SK-N-SH (cell line): ENCODE measurements around the gene MYLK. TPM values are rescaled to one million over a fixed set of nuclear protein-coding genes. Genes with fewer than 3 reads are reported as not detected.

Source experiments
- CTCF ChIA-PET: fragments of 300-600, 350-600 bp; formaldehyde crosslinking; extraction: SDS; loops from one replicate; lab custom pipeline; 2021; lab: Yijun Ruan, JAX
- POLR2A ChIA-PET: fragments of 350-600 bp; sonication (Branson Sonifier 250); formaldehyde crosslinking; extraction: SDS; loops from one replicate; lab custom pipeline; 2020; ENCODE audit warnings: antibody characterized with exemption, inconsistent platforms; lab: Yijun Ruan, JAX
- DNase-seq: peaks from one replicate; pipeline ENCODE4 v3.0.0; 2012
- H2AFZ ChIP-seq: fragments of 200-600 bp; sonication (generic); 2 replicates; pipeline ENCODE4 v1.8.1; 2016; ENCODE audit warnings: antibody characterized with exemption, mild to moderate bottlenecking, low read depth
- H3F3A ChIP-seq: fragments of 200-600 bp; sonication (generic); replicated peaks from 2 replicates; pipeline ENCODE3; 2016; ENCODE audit warnings: antibody characterized with exemption, mild to moderate bottlenecking; ENCODE audit not compliant: insufficient read depth
- H3K27ac ChIP-seq, 2 experiments: fragments of 200-500 bp in 1 of 2; fragments of 200-600 bp in 1 of 2; sonication (Bioruptor generic) in 1 of 2; sonication (generic), shearing (Covaris generic) in 1 of 2; 2 replicates each; pipeline versions ENCODE4 v1.5.1 to v1.6.1; 2014 to 2016; ENCODE audit warnings: low read depth in 2 of 2, inconsistent platforms in 1 of 2, low read length in 1 of 2, mild to moderate bottlenecking in 1 of 2, mixed read lengths in 1 of 2
- H3K27me3 ChIP-seq: fragments of 200-600 bp; sonication (generic), shearing (Covaris generic); 2 replicates; pipeline ENCODE4 v1.6.1; 2016; ENCODE audit warnings: mixed run types; ENCODE audit not compliant: insufficient read depth
- H3K36me3 ChIP-seq, 2 experiments: fragments of 200-500 bp in 1 of 2; fragments of 200-600 bp in 1 of 2; sonication (Bioruptor generic) in 1 of 2; sonication (generic) in 1 of 2; replicated peaks in 1 of 2; 2 replicates each; pipeline versions ENCODE3 to v1.5.1; 2014 to 2016; ENCODE audit warnings: low read length in 1 of 2, mild to moderate bottlenecking in 1 of 2; ENCODE audit not compliant: insufficient read depth in 2 of 2, control insufficient read depth in 1 of 2
- H3K4me1 ChIP-seq, 2 experiments: fragments of 200-500 bp in 1 of 2; fragments of 200-600 bp in 1 of 2; sonication (Bioruptor generic) in 1 of 2; sonication (generic), shearing (Covaris generic) in 1 of 2; 2 replicates each; pipeline versions ENCODE4 v1.5.1 to v1.6.1; 2014 to 2016; ENCODE audit warnings: low read depth in 1 of 2, low read length in 1 of 2, mixed run types in 1 of 2; ENCODE audit not compliant: insufficient read depth in 2 of 2, control insufficient read depth in 1 of 2
- H3K4me2 ChIP-seq: fragments of 200-600 bp; sonication (generic), shearing (Covaris generic); 2 replicates; pipeline ENCODE4 v1.6.1; 2017; ENCODE audit warnings: mixed run types
- H3K4me3 ChIP-seq, 2 experiments: fragments of 200-500 bp in 1 of 2; fragments of 200-600 bp in 1 of 2; sonication (Bioruptor generic) in 1 of 2; sonication (generic), shearing (Covaris generic) in 1 of 2; 2 replicates each; pipeline versions ENCODE4 v1.5.1 to v1.8.1; 2014 to 2016; ENCODE audit warnings: low read depth in 2 of 2, inconsistent platforms in 1 of 2, low read length in 1 of 2, mild to moderate bottlenecking in 1 of 2, mixed read lengths in 1 of 2, moderate library complexity in 1 of 2
- H3K79me2 ChIP-seq: fragments of 200-600 bp; sonication (generic); 2 replicates; pipeline ENCODE4 v1.8.1; 2017; ENCODE audit warnings: mild to moderate bottlenecking; ENCODE audit not compliant: insufficient read depth
- H3K9ac ChIP-seq: fragments of 200-600 bp; sonication (generic); 2 replicates; pipeline ENCODE4 v1.6.1; 2017; ENCODE audit warnings: mixed run types
- H3K9me2 ChIP-seq: fragments of 200-600 bp; sonication (generic); 2 replicates; pipeline ENCODE4 v1.6.1; 2017; ENCODE audit warnings: mixed run types
- H3K9me3 ChIP-seq: fragments of 200-600 bp; sonication (generic); 2 replicates; pipeline ENCODE4 v1.6.1; 2017; ENCODE audit warnings: mixed run types, mild to moderate bottlenecking, moderate library complexity
- H4K20me1 ChIP-seq: fragments of 200-600 bp; sonication (generic); 2 replicates; pipeline ENCODE4 v1.6.1; 2017; ENCODE audit warnings: mild to moderate bottlenecking, mixed run types; ENCODE audit not compliant: insufficient read depth
- CHD2 ChIP-seq: fragments of 150-350 bp; IDR thresholded peaks from 2 replicates; pipeline ENCODE4 v1.6.1; 2018; ENCODE audit warnings: low read length; ENCODE audit not compliant: partially characterized antibody
- EZH2phosphoT487 ChIP-seq: fragments of 200-600 bp; sonication (generic); IDR thresholded peaks from 2 replicates; pipeline ENCODE4 v1.6.1; 2017; ENCODE audit warnings: low read depth, mixed run types, mild to moderate bottlenecking, antibody characterized with exemption, moderate library complexity, borderline replicate concordance
- FOXJ3 ChIP-seq: sonication (generic); formaldehyde crosslinking; IDR thresholded peaks from 2 replicates; pipeline ENCODE4 v1.5.1; 2020; ENCODE audit warnings: mild to moderate bottlenecking, missing genetic modification reagents
- GABPA ChIP-seq: IDR thresholded peaks from 2 replicates; pipeline ENCODE4 v1.4.0; 2012; ENCODE audit warnings: low read depth, mild to moderate bottlenecking
- NFIC ChIP-seq: IDR thresholded peaks from 2 replicates; pipeline ENCODE4 v1.4.0; 2012; ENCODE audit warnings: borderline replicate concordance
- RAD21 ChIP-seq: IDR thresholded peaks from 2 replicates; pipeline ENCODE4 v1.6.1; 2012; ENCODE audit warnings: mild to moderate bottlenecking, low read length
- SMC3 ChIP-seq: IDR thresholded peaks from 2 replicates; pipeline ENCODE4 v1.6.1; 2012; ENCODE audit warnings: low read depth, low read length, improper control_type of control experiment
- YY1 ChIP-seq: IDR thresholded peaks from 2 replicates; pipeline ENCODE4 v1.4.0; 2012; ENCODE audit warnings: low read depth, mild to moderate bottlenecking
- WGBS: methylation state at CpG from one replicate; pipeline ENCODE4 v1.1.6; 2017; ENCODE audit warnings: low lambda C conversion rate; 5-methylcytosine and 5-hydroxymethylcytosine counted together
- polyA plus RNA-seq, 3 experiments: library from polyadenylated mRNA; depleted of rRNA; stranded (reverse); fragments of >200 nt; gene quantifications; 2 replicates each; pipeline ENCODE4 v1.2.3, GENCODE V29; 2012
- TF ChIP-seq, protein P1 (sequence below): IDR thresholded peaks from 2 replicates; pipeline ENCODE4 v1.4.0; 2012; ENCODE audit warnings: low read depth, borderline replicate concordance
- TF ChIP-seq, protein P2 (sequence below): fragments of 200-600 bp; sonication (generic); IDR thresholded peaks from 2 replicates; pipeline ENCODE4 v1.6.1; 2017; ENCODE audit warnings: antibody characterized with exemption, mild to moderate bottlenecking, moderate library complexity
- TF ChIP-seq, protein P3 (sequence below): IDR thresholded peaks from 2 replicates; pipeline ENCODE4 v1.6.1; 2012; ENCODE audit warnings: mild to moderate bottlenecking, low read depth, low read length, moderate library complexity
- TF ChIP-seq, protein P4 (sequence below): IDR thresholded peaks from 2 replicates; pipeline ENCODE4 v1.4.0; 2012; ENCODE audit warnings: low read depth, borderline replicate concordance

The MYLK gene
- polyA plus RNA-seq, 1 of the 3 experiments (the other 2 are of a cell fraction): 272 TPM

DNA sequence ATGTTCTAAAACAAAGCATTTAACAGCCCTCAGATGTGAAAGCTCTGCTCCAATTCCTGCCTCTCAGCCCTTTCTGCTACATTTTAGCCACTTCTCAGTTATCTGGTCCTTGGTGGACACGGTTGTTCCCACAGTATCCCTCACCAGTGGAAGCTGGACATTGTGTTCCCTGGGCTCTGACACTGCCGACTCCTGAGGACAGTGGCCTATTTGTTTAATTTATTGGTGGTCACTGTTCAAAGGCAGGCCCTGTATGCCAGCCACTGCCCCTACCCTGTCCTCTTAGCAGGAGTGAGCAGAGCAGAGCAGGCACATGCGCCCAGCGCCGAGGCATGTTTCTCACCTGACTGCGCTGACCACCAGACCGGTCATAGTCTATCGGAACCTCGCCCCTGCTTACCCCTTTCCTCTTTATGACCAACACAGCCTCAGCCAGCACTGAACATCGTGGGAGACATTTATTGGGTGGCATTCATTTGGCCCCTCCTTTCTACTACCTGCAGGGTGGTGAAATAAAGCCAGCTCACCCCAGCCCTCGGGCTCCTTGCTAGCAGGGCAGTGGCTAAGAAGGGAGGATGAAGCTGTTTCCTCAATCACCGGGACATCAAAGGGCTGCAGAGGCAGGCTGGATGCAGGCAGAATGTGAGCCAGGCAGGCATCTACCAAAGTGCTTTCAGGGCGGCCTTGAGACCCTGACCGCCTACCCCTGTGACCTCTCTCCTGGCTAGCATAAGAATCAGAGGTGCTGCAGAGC lies 245.0 kb downstream of the MYLK start (continued):
- TF ChIP-seq, protein P1, sequence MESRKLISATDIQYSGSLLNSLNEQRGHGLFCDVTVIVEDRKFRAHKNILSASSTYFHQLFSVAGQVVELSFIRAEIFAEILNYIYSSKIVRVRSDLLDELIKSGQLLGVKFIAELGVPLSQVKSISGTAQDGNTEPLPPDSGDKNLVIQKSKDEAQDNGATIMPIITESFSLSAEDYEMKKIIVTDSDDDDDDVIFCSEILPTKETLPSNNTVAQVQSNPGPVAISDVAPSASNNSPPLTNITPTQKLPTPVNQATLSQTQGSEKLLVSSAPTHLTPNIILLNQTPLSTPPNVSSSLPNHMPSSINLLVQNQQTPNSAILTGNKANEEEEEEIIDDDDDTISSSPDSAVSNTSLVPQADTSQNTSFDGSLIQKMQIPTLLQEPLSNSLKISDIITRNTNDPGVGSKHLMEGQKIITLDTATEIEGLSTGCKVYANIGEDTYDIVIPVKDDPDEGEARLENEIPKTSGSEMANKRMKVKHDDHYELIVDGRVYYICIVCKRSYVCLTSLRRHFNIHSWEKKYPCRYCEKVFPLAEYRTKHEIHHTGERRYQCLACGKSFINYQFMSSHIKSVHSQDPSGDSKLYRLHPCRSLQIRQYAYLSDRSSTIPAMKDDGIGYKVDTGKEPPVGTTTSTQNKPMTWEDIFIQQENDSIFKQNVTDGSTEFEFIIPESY: no peak
- no peak for TF ChIP-seq SMC3
- no peak for TF ChIP-seq GABPA
- TF ChIP-seq, protein P2, sequence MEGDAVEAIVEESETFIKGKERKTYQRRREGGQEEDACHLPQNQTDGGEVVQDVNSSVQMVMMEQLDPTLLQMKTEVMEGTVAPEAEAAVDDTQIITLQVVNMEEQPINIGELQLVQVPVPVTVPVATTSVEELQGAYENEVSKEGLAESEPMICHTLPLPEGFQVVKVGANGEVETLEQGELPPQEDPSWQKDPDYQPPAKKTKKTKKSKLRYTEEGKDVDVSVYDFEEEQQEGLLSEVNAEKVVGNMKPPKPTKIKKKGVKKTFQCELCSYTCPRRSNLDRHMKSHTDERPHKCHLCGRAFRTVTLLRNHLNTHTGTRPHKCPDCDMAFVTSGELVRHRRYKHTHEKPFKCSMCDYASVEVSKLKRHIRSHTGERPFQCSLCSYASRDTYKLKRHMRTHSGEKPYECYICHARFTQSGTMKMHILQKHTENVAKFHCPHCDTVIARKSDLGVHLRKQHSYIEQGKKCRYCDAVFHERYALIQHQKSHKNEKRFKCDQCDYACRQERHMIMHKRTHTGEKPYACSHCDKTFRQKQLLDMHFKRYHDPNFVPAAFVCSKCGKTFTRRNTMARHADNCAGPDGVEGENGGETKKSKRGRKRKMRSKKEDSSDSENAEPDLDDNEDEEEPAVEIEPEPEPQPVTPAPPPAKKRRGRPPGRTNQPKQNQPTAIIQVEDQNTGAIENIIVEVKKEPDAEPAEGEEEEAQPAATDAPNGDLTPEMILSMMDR: no peak
- TF ChIP-seq, protein P3, sequence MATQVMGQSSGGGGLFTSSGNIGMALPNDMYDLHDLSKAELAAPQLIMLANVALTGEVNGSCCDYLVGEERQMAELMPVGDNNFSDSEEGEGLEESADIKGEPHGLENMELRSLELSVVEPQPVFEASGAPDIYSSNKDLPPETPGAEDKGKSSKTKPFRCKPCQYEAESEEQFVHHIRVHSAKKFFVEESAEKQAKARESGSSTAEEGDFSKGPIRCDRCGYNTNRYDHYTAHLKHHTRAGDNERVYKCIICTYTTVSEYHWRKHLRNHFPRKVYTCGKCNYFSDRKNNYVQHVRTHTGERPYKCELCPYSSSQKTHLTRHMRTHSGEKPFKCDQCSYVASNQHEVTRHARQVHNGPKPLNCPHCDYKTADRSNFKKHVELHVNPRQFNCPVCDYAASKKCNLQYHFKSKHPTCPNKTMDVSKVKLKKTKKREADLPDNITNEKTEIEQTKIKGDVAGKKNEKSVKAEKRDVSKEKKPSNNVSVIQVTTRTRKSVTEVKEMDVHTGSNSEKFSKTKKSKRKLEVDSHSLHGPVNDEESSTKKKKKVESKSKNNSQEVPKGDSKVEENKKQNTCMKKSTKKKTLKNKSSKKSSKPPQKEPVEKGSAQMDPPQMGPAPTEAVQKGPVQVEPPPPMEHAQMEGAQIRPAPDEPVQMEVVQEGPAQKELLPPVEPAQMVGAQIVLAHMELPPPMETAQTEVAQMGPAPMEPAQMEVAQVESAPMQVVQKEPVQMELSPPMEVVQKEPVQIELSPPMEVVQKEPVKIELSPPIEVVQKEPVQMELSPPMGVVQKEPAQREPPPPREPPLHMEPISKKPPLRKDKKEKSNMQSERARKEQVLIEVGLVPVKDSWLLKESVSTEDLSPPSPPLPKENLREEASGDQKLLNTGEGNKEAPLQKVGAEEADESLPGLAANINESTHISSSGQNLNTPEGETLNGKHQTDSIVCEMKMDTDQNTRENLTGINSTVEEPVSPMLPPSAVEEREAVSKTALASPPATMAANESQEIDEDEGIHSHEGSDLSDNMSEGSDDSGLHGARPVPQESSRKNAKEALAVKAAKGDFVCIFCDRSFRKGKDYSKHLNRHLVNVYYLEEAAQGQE: no peak

DNA sequence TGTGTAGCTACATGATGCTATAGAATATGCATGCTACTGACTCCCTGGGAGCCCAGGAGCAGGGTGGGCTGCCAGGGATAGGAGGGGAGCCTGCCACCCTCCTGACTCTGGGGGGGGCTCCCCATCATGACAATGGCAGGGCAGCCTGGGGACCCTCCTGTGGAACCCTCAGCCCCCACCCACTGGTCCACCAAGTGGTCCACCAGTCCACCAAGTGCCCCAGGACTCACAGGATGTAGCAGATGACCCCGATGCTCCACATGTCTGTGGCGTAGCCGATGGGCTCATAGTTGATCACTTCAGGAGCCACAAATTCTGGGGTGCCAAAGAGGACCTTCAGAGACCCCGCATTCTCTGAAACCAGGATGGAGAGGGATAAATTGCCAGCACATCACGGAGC lies 246.3 kb downstream of the MYLK start:
- Histone ChIP-seq H3K9ac (no peak overlapping the region), H3K4me3 (no peak overlapping the region), H3K36me3 (peaks cover 48 to 70% of the 10 kb centered on the region in 2 experiments), H4K20me1 (no peaks in the 10 kb centered on the region), H3K4me1 (peaks cover 0 to 7% of the 10 kb centered on the region in 2 experiments; a peak in 1 of 4 replicates), H3K9me3 (no peaks in the 10 kb centered on the region), H3K9me2 (no peaks in the 10 kb centered on the region), H2AFZ (no peak overlapping the region), H3K4me2 (no peak overlapping the region), H3F3A (peaks cover 4% of the 10 kb centered on the region), H3K27me3 (no peaks in the 10 kb centered on the region), H3K27ac (no peak overlapping the region), H3K79me2 (no peaks in the 10 kb centered on the region)
- TF ChIP-seq EZH2phosphoT487: no peak
- no peak for TF ChIP-seq NFIC
- TF ChIP-seq, protein P3: no peak
- no peak for TF ChIP-seq SMC3
- no peak for TF ChIP-seq CHD2
- TF ChIP-seq YY1: no peak
- TF ChIP-seq, protein P4, sequence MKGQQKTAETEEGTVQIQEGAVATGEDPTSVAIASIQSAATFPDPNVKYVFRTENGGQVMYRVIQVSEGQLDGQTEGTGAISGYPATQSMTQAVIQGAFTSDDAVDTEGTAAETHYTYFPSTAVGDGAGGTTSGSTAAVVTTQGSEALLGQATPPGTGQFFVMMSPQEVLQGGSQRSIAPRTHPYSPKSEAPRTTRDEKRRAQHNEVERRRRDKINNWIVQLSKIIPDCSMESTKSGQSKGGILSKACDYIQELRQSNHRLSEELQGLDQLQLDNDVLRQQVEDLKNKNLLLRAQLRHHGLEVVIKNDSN: no peak
- no peak for TF ChIP-seq FOXJ3 (CRISPR knock-in tag)
- no peak for TF ChIP-seq RAD21
- 83% methylated on average over 1 of the region's 5 CpGs for WGBS
- ChIA-PET CTCF (interaction anchor here (1.4 to 3.5 kb wide), 2 partner anchors 14 to 81 kb away, joined by 3 to 32 read pairs; no protein-coding TSS in a partner anchor), POLR2A (no interaction called here)
- DNase-seq: no peak
